Lower leg skin (tissue), 3 donors: ENCODE measurements around the gene NAXD.

Source experiments
- POLR2A ChIP-seq, 2 donors: fragments of 450-650 bp; IDR thresholded peaks; one replicate each; pipeline ENCODE4 v1.6.1; 2016 to 2017; ENCODE audit warnings: antibody characterized with exemption in 2 of 2, mild to moderate bottlenecking in 1 of 2, moderate library complexity in 1 of 2
- TF ChIP-seq, protein P1 (sequence below), 3 donors: fragments of 450-650 bp; IDR thresholded peaks; one replicate each; pipeline ENCODE4 v1.5.1; 2016; ENCODE audit warnings: antibody characterized with exemption in 3 of 3, mild to moderate bottlenecking in 3 of 3, moderate library complexity in 2 of 3

DNA sequence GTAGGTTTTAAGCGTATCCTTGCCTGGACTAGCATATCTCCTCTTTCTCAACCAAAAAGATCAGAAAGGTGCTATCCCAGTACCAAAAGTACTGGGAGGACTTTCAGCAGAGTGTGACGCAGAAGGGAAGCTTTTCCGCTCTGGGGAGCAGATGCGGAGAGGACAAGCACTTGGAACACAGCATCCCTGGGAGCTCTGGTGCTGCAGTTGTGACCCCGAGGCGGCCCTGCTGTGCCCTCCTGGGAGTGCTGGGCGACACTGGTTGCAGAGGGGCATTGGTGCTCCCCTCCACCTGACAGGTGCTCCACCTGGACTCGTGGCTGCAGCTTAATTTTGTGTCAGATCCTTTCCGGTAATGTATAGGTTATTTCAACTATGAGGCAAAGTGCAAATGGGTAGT, 3.4 kb downstream of the NAXD start:
- TF ChIP-seq POLR2A (IDR thresholded peaks at IDR 0.05): no peak
- TF ChIP-seq, protein P1, sequence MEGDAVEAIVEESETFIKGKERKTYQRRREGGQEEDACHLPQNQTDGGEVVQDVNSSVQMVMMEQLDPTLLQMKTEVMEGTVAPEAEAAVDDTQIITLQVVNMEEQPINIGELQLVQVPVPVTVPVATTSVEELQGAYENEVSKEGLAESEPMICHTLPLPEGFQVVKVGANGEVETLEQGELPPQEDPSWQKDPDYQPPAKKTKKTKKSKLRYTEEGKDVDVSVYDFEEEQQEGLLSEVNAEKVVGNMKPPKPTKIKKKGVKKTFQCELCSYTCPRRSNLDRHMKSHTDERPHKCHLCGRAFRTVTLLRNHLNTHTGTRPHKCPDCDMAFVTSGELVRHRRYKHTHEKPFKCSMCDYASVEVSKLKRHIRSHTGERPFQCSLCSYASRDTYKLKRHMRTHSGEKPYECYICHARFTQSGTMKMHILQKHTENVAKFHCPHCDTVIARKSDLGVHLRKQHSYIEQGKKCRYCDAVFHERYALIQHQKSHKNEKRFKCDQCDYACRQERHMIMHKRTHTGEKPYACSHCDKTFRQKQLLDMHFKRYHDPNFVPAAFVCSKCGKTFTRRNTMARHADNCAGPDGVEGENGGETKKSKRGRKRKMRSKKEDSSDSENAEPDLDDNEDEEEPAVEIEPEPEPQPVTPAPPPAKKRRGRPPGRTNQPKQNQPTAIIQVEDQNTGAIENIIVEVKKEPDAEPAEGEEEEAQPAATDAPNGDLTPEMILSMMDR (IDR thresholded peaks at IDR 0.05): no peak
